ENCODE data around the gene TGM3. TPM values are rescaled to one million over a fixed set of nuclear protein-coding genes. Genes with fewer than 3 reads are reported as not detected.

TGM3 gene
- total and polyA plus RNA-seq, 2 of the 4 experiments (the other 2 are of a cell fraction): not detected

GRCh38 chr20:2385496-2385895, 89.7 kb downstream of the TGM3 start:
- no peak overlapping the region for H3K9ac ChIP-seq (ENCODE audit: low read depth, low read length)
- H3K4me3 ChIP-seq (ENCODE audit: insufficient read depth, low read depth, low read length): no peak overlapping the region
- no peak overlapping the region for H4K5ac ChIP-seq (ENCODE audit: low read depth, low read length)
- H3K79me1 ChIP-seq (ENCODE audit: low read depth in 1 of 2, low read length in 2 of 2): no peaks in the 10 kb centered on the region
- in situ Hi-C loops (cut with MboI; ENCODE audit: low sequenced_read_pairs) (no loop called here), intact Hi-C loops (cut with micrococcal nuclease) (no loop called here), dilution Hi-C loops (cut with HindIII; ENCODE audit: low sequenced_read_pairs, unreplicated experiment) (no loop called here)
- H2BK120ac ChIP-seq (ENCODE audit: low read depth, low read length): no peak overlapping the region
- WGBS, 2 experiments (ENCODE audit: extremely low coverage in 2 of 2, insufficient read length in 1 of 2): no CpG with 5 or more reads among the region's 6 CpGs
- no peak overlapping the region for H2BK15ac ChIP-seq (ENCODE audit: low read depth, low read length)
- H2AK5ac ChIP-seq (ENCODE audit: low read depth, low read length): no peak overlapping the region
- H3K23ac ChIP-seq (ENCODE audit: low read depth, low read length): no peak overlapping the region
- no peaks in the 10 kb centered on the region for H3K4me1 ChIP-seq (ENCODE audit: control insufficient read depth, insufficient read depth, low read length)
- no peaks in the 10 kb centered on the region for H3K9me1 ChIP-seq (ENCODE audit: insufficient read depth, low read length)
- H3K14ac ChIP-seq (replicated peaks; ENCODE audit: low read depth, low read length): no peak overlapping the region
- no peaks in the 10 kb centered on the region for H3K27me3 ChIP-seq (ENCODE audit: control insufficient read depth, insufficient read depth, low read length)
- ATAC-seq (ENCODE audit: low read depth): no peak
- H3K36me3 ChIP-seq (ENCODE audit: control insufficient read depth, insufficient read depth, low read length): no peaks in the 10 kb centered on the region
- no peak overlapping the region for H2BK5ac ChIP-seq (ENCODE audit: low read depth, low read length, poor library complexity, severe bottlenecking)
- ChIA-PET CTCF (no interaction called here), POLR2A (ENCODE audit: unreplicated experiment) (no interaction called here)
- no peak overlapping the region for H3K27ac ChIP-seq (ENCODE audit: insufficient read depth, low read length)
- H4K20me1 ChIP-seq (ENCODE audit: insufficient read depth, low read length): no peaks in the 10 kb centered on the region
- no peak for DNase-seq
- H4K91ac ChIP-seq (ENCODE audit: insufficient read depth, low read depth, low read length): no peak overlapping the region
- no peak for TF ChIP-seq USF2 (IDR thresholded peaks at IDR 0.05; ENCODE audit: low read depth, low read length)
- TF ChIP-seq CHD1 (IDR thresholded peaks at IDR 0.05; ENCODE audit: low read depth, low read length): no peak
- no peak for TF ChIP-seq MXI1 (IDR thresholded peaks at IDR 0.05; ENCODE audit: borderline replicate concordance, low read depth, low read length)
- TF ChIP-seq ELK1 (IDR thresholded peaks at IDR 0.05; ENCODE audit: borderline replicate concordance, low read depth, low read length): no peak
- TF ChIP-seq RFX5 (IDR thresholded peaks at IDR 0.05; ENCODE audit: low read depth, low read length): no peak
- no peak for TF ChIP-seq BHLHE40 (IDR thresholded peaks at IDR 0.05; ENCODE audit: low read depth, low read length)
- TF ChIP-seq MAFK (IDR thresholded peaks at IDR 0.05; ENCODE audit: low read depth, low read length): no peak
- no peak for TF ChIP-seq FOS (IDR thresholded peaks at IDR 0.05; ENCODE audit: low read depth, low read length)
- TF ChIP-seq POLR2A (IDR thresholded peaks at IDR 0.05; ENCODE audit: low read depth, low read length): no peak
- TF ChIP-seq CTCF (conservative IDR thresholded peaks at IDR 0.05; ENCODE audit: low read depth, low read length): no peak
- no peak for TF ChIP-seq SMC3 (IDR thresholded peaks at IDR 0.05; ENCODE audit: low read depth, low read length)
- TF ChIP-seq MAZ (IDR thresholded peaks at IDR 0.05; ENCODE audit: borderline replicate concordance, low read depth, low read length): no peak
- TF ChIP-seq CEBPB (IDR thresholded peaks at IDR 0.05; ENCODE audit: low read depth, low read length): no peak
- no peak for TF ChIP-seq RAD21 (IDR thresholded peaks at IDR 0.05; ENCODE audit: low read length)
- no peak for TF ChIP-seq NFE2L2 (IDR thresholded peaks at IDR 0.05; ENCODE audit: low read depth, low read length)
- TF ChIP-seq RCOR1 (IDR thresholded peaks at IDR 0.05; ENCODE audit: insufficient replicate concordance, low read length): no peak
- no peak overlapping the region for H2AK9ac ChIP-seq (replicated peaks; ENCODE audit: low read depth, low read length, poor library complexity)
- H2AFZ ChIP-seq (replicated peaks; ENCODE audit: low read length, poor library complexity): peak overlapping the region; percentile 21
- H4K8ac ChIP-seq (ENCODE audit: low read depth in 2 of 2, low read length in 2 of 2): no peak overlapping the region
- no peak overlapping the region for H3K56ac ChIP-seq (ENCODE audit: extremely low read depth, insufficient read depth, low read length)
- H3K4ac ChIP-seq (ENCODE audit: low read depth, low read length): no peak overlapping the region
- H3K18ac ChIP-seq (ENCODE audit: low read depth, low read length): no peak overlapping the region
- BruUV-seq (replicated peaks): no TSS peak
- H3K9me3 ChIP-seq (ENCODE audit: control insufficient read depth, insufficient read depth, low read length): peaks cover 2% of the 10 kb centered on the region
- no peak overlapping the region for H3K4me2 ChIP-seq (ENCODE audit: low read depth, low read length)
- H2BK20ac ChIP-seq (ENCODE audit: low read depth, low read length): no peak overlapping the region
